NB4 (cell line): ENCODE results near the gene ZNF500.

Source experiments
- CTCF ChIP-seq: IDR thresholded peaks from one replicate; pipeline ENCODE4 v1.5.1; 2012; ENCODE audit warnings: low read depth, low read length
- MYC ChIP-seq: IDR thresholded peaks from 2 replicates; pipeline ENCODE4 v1.6.1; 2011; ENCODE audit warnings: low read depth, low read length
- POLR2A ChIP-seq: IDR thresholded peaks from 2 replicates; pipeline ENCODE4 v1.6.1; 2011; ENCODE audit warnings: mild to moderate bottlenecking; ENCODE audit not compliant: insufficient read length; ENCODE audit errors: extremely low read depth
- TF ChIP-seq, protein P1 (sequence below): IDR thresholded peaks from 2 replicates; pipeline ENCODE4 v1.6.1; 2011; ENCODE audit warnings: low read depth, low read length

GRCh38 chr16:4701791-4702465, 65.0 kb downstream of the ZNF500 start:
- no peak for TF ChIP-seq CTCF
- TF ChIP-seq MYC = no peak
- TF ChIP-seq POLR2A = no peak
- TF ChIP-seq, protein P1, sequence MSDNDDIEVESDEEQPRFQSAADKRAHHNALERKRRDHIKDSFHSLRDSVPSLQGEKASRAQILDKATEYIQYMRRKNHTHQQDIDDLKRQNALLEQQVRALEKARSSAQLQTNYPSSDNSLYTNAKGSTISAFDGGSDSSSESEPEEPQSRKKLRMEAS = no peak
